ENCODE results near the gene ZMYND15. TPM values are rescaled to one million over a fixed set of nuclear protein-coding genes. Genes with fewer than 3 reads are reported as not detected.

Gene ZMYND15
- total RNA-seq, 1 donor from 2014 or later, result not detected

- no peak for DNase-seq (ENCODE audit: low spot score)
- no peaks in the 10 kb centered on the region for H3K4me1 Mint-ChIP-seq
- TF ChIP-seq, protein P1, sequence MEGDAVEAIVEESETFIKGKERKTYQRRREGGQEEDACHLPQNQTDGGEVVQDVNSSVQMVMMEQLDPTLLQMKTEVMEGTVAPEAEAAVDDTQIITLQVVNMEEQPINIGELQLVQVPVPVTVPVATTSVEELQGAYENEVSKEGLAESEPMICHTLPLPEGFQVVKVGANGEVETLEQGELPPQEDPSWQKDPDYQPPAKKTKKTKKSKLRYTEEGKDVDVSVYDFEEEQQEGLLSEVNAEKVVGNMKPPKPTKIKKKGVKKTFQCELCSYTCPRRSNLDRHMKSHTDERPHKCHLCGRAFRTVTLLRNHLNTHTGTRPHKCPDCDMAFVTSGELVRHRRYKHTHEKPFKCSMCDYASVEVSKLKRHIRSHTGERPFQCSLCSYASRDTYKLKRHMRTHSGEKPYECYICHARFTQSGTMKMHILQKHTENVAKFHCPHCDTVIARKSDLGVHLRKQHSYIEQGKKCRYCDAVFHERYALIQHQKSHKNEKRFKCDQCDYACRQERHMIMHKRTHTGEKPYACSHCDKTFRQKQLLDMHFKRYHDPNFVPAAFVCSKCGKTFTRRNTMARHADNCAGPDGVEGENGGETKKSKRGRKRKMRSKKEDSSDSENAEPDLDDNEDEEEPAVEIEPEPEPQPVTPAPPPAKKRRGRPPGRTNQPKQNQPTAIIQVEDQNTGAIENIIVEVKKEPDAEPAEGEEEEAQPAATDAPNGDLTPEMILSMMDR (IDR thresholded peaks at IDR 0.05), result no peak
- Histone ChIP-seq H4K20me1 (ENCODE audit: low read depth) (no peaks in the 10 kb centered on the region), H3K9me3 (ENCODE audit: low read depth) (no peaks in the 10 kb centered on the region), H2AFZ (replicated peaks) (no peak overlapping the region), H3K36me3 (no peaks in the 10 kb centered on the region), H3K27ac (no peak overlapping the region), H3K79me2 (ENCODE audit: low read depth) (no peaks in the 10 kb centered on the region), H3K4me2 (no peak overlapping the region), H3F3A (ENCODE audit: low read depth) (peaks cover 4% of the 10 kb centered on the region), H3K4me1 (no peaks in the 10 kb centered on the region), H3K9ac (no peak overlapping the region), H3K4me3 (no peak overlapping the region), H3K27me3 (no peaks in the 10 kb centered on the region)
- no peaks in the 10 kb centered on the region for H3K36me3 Mint-ChIP-seq
- no peak overlapping the region for H3K27ac Mint-ChIP-seq
- no peaks in the 10 kb centered on the region for H3K9me3 Mint-ChIP-seq
- H3K27me3 Mint-ChIP-seq (ENCODE audit: insufficient read depth, low read depth), result peaks cover 3% of the 10 kb centered on the region
- no peak overlapping the region for H3K4me3 Mint-ChIP-seq
Observed at GRCh38 chr17:4766723-4767122, 27.1 kb downstream of the ZMYND15 start.

DNA sequence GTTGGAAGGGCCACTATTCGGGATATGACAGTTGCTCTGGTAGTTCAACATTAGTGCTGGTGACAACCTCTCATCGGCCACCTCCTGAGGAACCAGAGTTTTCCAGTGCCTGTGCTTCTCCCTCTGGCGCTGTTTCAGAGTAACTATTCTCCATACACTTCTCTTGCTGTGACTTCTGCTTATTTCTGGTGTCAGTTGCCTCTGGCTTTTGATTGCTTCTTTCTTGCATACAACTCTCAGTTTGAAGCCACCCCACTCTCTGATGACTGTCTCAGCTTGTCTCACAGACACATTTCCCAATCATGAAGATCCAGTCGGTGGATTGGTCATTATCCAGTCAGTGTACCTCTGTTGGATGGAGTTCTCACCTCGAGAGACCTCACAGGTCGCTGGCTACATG, 28.7 kb downstream of the ZMYND15 start:
- H3K4me3 Mint-ChIP-seq, result no peak overlapping the region
- no peaks in the 10 kb centered on the region for H3K79me2 ChIP-seq (ENCODE audit: low read depth)
- H3K9ac ChIP-seq, result no peak overlapping the region
- peaks cover 4% of the 10 kb centered on the region for H3F3A ChIP-seq (ENCODE audit: low read depth)
- no peaks in the 10 kb centered on the region for H3K36me3 ChIP-seq
- H3K4me1 ChIP-seq, result no peaks in the 10 kb centered on the region
- peaks cover 6% of the 10 kb centered on the region for H3K27me3 Mint-ChIP-seq (ENCODE audit: insufficient read depth, low read depth)
- no peak overlapping the region for H2AFZ ChIP-seq (replicated peaks)
- no peaks in the 10 kb centered on the region for H3K9me3 Mint-ChIP-seq
- H3K36me3 Mint-ChIP-seq, result no peaks in the 10 kb centered on the region
- no peak overlapping the region for H3K27ac Mint-ChIP-seq
- no peaks in the 10 kb centered on the region for H3K9me3 ChIP-seq (ENCODE audit: low read depth)
- H3K4me3 ChIP-seq, result no peak overlapping the region
- DNase-seq (ENCODE audit: low spot score), result no peak
- H3K4me2 ChIP-seq, result no peak overlapping the region
- H3K4me1 Mint-ChIP-seq, result no peaks in the 10 kb centered on the region
- no peak overlapping the region for H3K27ac ChIP-seq
- H4K20me1 ChIP-seq (ENCODE audit: low read depth), result no peaks in the 10 kb centered on the region
- H3K27me3 ChIP-seq, result no peaks in the 10 kb centered on the region
- no peak for TF ChIP-seq EZH2phosphoT487 (IDR thresholded peaks at IDR 0.05)
- no peak for TF ChIP-seq EZH2 (IDR thresholded peaks at IDR 0.05)
- TF ChIP-seq, protein P1 (IDR thresholded peaks at IDR 0.05), result no peak

DNA sequence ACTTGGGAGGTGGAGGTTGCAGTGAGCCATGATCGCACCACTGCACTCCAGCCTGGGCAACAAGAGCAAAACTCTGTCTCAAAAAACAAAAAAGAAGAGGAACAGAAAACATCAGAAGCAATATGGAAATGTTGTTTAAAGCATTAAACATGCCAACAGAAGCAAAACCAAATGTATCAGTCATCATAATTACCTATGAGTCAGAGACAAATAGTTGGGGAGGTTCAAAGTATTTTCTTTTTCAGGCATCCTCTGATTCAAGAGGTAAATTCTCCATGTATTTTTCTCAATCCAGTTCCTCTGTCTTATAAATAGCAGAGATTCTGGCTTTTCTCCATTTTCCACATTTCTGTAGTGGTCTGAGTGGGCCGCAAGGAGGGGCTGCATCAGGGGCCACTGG, 30.0 kb downstream of the ZMYND15 start:
- no peak overlapping the region for H3K27ac Mint-ChIP-seq
- no peaks in the 10 kb centered on the region for H3K36me3 Mint-ChIP-seq
- no peak overlapping the region for H3K4me3 Mint-ChIP-seq
- H3K27me3 ChIP-seq, result no peaks in the 10 kb centered on the region
- H3K4me1 Mint-ChIP-seq, result no peaks in the 10 kb centered on the region
- no peak overlapping the region for H2AFZ ChIP-seq (replicated peaks)
- no peaks in the 10 kb centered on the region for H3K9me3 ChIP-seq (ENCODE audit: low read depth)
- no peaks in the 10 kb centered on the region for H4K20me1 ChIP-seq (ENCODE audit: low read depth)
- peaks cover 1% of the 10 kb centered on the region for H3F3A ChIP-seq (ENCODE audit: low read depth)
- no peaks in the 10 kb centered on the region for H3K9me3 Mint-ChIP-seq
- H3K27ac ChIP-seq, result no peak overlapping the region
- H3K4me2 ChIP-seq, result no peak overlapping the region
- H3K36me3 ChIP-seq, result no peaks in the 10 kb centered on the region
- DNase-seq (ENCODE audit: low spot score), result no peak
- H3K4me3 ChIP-seq, result no peak overlapping the region
- peaks cover 9% of the 10 kb centered on the region for H3K27me3 Mint-ChIP-seq (ENCODE audit: insufficient read depth, low read depth)
- H3K9ac ChIP-seq, result no peak overlapping the region
- H3K4me1 ChIP-seq, result no peaks in the 10 kb centered on the region
- TF ChIP-seq, protein P1 (IDR thresholded peaks at IDR 0.05), result no peak
- no peak for TF ChIP-seq EZH2phosphoT487 (IDR thresholded peaks at IDR 0.05)
- TF ChIP-seq EZH2 (IDR thresholded peaks at IDR 0.05), result no peak
- H3K79me2 ChIP-seq (ENCODE audit: low read depth), result no peaks in the 10 kb centered on the region
